Measurements from ENCODE around the gene GBX1. TPM values are rescaled to one million over a fixed set of nuclear protein-coding genes. Genes with fewer than 3 reads are reported as not detected.

GBX1 gene
- total RNA-seq, 1 donor from 2014 or later, result 0.41 TPM

GRCh38 chr7:151210087-151210854 is 42.8 kb upstream of the GBX1 start, which contains the start of gene H2BK1:
H2BK1 (minus strand) TSS chr7:151210488; CDS start chr7:151210318, 170 bp downstream.
- Mint-ChIP-seq H3K27me3 (peaks cover 24% of the 10 kb centered on the region), H3K36me3 (peaks cover 14% of the 10 kb centered on the region), H3K4me1 (ENCODE audit: unreplicated experiment) (no peaks in the 10 kb centered on the region), H3K27ac (no peak within 1 kb of the TSS), H3K4me3 (no peak within 1 kb of the TSS), H3K9me3 (no peaks in the 10 kb centered on the region)
- DNase-seq (ENCODE audit: extremely low spot score, unreplicated experiment), result no peak
- TF ChIP-seq CTCF (conservative IDR thresholded peaks at IDR 0.05), result no peak

- Mint-ChIP-seq H3K4me1 (ENCODE audit: unreplicated experiment) (no peaks in the 10 kb centered on the region), H3K9me3 (no peaks in the 10 kb centered on the region), H3K27me3 (peaks cover 31% of the 10 kb centered on the region), H3K36me3 (peaks cover 9% of the 10 kb centered on the region), H3K27ac (no peak overlapping the region), H3K4me3 (no peak overlapping the region)
- DNase-seq (ENCODE audit: extremely low spot score, unreplicated experiment), result no peak
- no peak for TF ChIP-seq CTCF (conservative IDR thresholded peaks at IDR 0.05)
These were observed 42.1 kb upstream of the GBX1 start for GRCh38 chr7:151209588-151209987.

- Mint-ChIP-seq H3K27ac (no peak overlapping the region), H3K36me3 (peaks cover 3% of the 10 kb centered on the region), H3K9me3 (no peaks in the 10 kb centered on the region), H3K27me3 (peaks cover 36% of the 10 kb centered on the region), H3K4me1 (ENCODE audit: unreplicated experiment) (no peaks in the 10 kb centered on the region), H3K4me3 (no peak overlapping the region)
- TF ChIP-seq CTCF (conservative IDR thresholded peaks at IDR 0.05), result no peak
- DNase-seq (ENCODE audit: extremely low spot score, unreplicated experiment), result no peak
These were observed 40.9 kb upstream of the GBX1 start for GRCh38 chr7:151208253-151208862.

GRCh38 chr7:151207804-151208203 is 40.3 kb upstream of the GBX1 start:
- no peak for TF ChIP-seq CTCF (conservative IDR thresholded peaks at IDR 0.05)
- no peak overlapping the region for H3K27ac Mint-ChIP-seq
- no peaks in the 10 kb centered on the region for H3K4me1 Mint-ChIP-seq (ENCODE audit: unreplicated experiment)
- H3K27me3 Mint-ChIP-seq, result peaks cover 41% of the 10 kb centered on the region
- no peak overlapping the region for H3K4me3 Mint-ChIP-seq
- no peak for DNase-seq (ENCODE audit: extremely low spot score, unreplicated experiment)
- H3K36me3 Mint-ChIP-seq, result no peaks in the 10 kb centered on the region
- no peaks in the 10 kb centered on the region for H3K9me3 Mint-ChIP-seq

GRCh38 chr7:151207315-151207714 is 39.8 kb upstream of the GBX1 start:
- Mint-ChIP-seq H3K9me3 (no peaks in the 10 kb centered on the region), H3K4me1 (ENCODE audit: unreplicated experiment) (no peaks in the 10 kb centered on the region), H3K27ac (no peak overlapping the region), H3K36me3 (no peaks in the 10 kb centered on the region), H3K4me3 (no peak overlapping the region), H3K27me3 (peaks cover 43% of the 10 kb centered on the region)
- no peak for DNase-seq (ENCODE audit: extremely low spot score, unreplicated experiment)
- no peak for TF ChIP-seq CTCF (conservative IDR thresholded peaks at IDR 0.05)

Data from type B pancreatic cell (in vitro differentiated cells).